ENCODE data around the gene LSR. TPM values are rescaled to one million over a fixed set of nuclear protein-coding genes. Genes with fewer than 3 reads are reported as not detected.

The LSR gene
- total RNA-seq, 4 donors from 2014 or later = 5.1 to 19.2 (median 10.8) TPM

DNA sequence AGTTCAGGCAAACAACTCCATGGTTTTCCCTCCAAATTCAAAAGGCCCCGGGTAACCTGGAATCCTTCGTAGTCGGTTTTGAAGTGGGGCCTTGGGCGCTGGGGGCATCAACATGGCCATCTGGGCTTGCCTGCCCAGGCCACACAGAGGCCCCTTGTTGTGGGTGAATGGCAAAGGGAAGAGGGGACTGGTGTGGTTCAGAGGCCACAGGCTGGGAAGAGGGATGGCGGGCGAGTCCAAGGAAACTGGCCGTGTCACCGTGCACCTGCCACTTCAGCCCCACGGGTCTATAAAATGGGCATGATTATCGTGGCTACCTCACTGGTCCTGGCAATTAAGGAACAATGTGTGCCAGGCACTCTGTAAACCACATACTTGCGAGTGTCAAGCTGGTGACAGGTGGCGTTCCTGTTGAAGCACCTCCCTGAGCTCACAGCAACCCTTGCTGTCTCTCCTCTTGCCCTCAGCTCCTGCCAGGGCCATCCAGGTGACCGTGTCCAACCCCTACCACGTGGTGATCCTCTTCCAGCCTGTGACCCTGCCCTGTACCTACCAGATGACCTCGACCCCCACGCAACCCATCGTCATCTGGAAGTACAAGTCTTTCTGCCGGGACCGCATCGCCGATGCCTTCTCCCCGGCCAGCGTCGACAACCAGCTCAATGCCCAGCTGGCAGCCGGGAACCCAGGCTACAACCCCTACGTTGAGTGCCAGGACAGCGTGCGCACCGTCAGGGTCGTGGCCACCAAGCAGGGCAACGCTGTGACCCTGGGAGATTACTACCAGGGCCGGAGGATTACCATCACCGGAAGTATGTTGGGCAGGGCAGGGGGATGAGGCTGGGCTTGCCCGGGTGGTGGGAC lies 1.3 kb downstream of the LSR start:
- intact Hi-C loops (cut with DNase I) = no loop called here
- 82% methylated on average over 31 of the region's 34 CpGs for WGBS
- H3K4me1 ChIP-seq = peaks cover 11 to 23% (median 22%) of the 10 kb centered on the region in 4 donors
- H3K27me3 ChIP-seq = peaks cover 0 to 90% (median 17%) of the 10 kb centered on the region in 4 donors
- TF ChIP-seq EP300 (IDR thresholded peaks at IDR 0.05) (no peak), POLR2A (IDR thresholded peaks at IDR 0.05; ENCODE audit: low read depth) (no peak), POLR2AphosphoS5 (IDR thresholded peaks at IDR 0.05) (no peak)
- TF ChIP-seq, protein P1, sequence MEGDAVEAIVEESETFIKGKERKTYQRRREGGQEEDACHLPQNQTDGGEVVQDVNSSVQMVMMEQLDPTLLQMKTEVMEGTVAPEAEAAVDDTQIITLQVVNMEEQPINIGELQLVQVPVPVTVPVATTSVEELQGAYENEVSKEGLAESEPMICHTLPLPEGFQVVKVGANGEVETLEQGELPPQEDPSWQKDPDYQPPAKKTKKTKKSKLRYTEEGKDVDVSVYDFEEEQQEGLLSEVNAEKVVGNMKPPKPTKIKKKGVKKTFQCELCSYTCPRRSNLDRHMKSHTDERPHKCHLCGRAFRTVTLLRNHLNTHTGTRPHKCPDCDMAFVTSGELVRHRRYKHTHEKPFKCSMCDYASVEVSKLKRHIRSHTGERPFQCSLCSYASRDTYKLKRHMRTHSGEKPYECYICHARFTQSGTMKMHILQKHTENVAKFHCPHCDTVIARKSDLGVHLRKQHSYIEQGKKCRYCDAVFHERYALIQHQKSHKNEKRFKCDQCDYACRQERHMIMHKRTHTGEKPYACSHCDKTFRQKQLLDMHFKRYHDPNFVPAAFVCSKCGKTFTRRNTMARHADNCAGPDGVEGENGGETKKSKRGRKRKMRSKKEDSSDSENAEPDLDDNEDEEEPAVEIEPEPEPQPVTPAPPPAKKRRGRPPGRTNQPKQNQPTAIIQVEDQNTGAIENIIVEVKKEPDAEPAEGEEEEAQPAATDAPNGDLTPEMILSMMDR (IDR thresholded peaks at IDR 0.05) = no peak
- H3K4me3 ChIP-seq = peak overlapping the region; percentile 49 to 62 (median 51)
- H3K9me3 ChIP-seq = peaks cover 0 to under 1% (median 0%) of the 10 kb centered on the region in 4 donors
- peak; percentile 85 for DNase-seq (ENCODE audit: extremely low spot score)
- peak overlapping the region in 1 of 4 donors; percentile 60 for H3K27ac ChIP-seq (replicated peaks in 1 of 4)
- H3K36me3 ChIP-seq = no peaks in the 10 kb centered on the region

DNA sequence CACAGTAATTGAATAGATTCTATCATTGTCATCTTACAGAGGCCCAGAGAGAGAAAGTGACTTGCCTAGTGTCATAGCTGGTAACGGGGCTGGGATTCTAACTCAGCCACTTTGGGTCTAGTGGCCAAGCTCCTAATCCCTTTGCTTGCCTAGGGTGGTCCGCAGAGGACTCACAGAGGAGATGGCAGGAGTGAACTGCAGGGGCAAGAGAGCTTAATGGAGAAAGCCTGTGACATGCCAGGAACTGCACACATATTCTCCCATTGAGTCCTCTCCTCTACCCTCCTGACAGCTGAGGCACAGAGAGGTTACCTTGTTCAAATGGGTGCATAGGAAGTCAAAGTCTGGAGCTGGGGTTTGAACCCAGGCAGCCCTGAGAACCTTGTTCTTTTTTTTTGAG lies 2.7 kb downstream of the LSR start:
- H3K4me1 ChIP-seq = peaks cover 15 to 26% (median 23%) of the 10 kb centered on the region in 4 donors
- peaks cover 0 to 86% (median 17%) of the 10 kb centered on the region in 4 donors for H3K27me3 ChIP-seq
- intact Hi-C loops (cut with DNase I) = no loop called here
- H3K4me3 ChIP-seq = no peak overlapping the region
- H3K36me3 ChIP-seq = no peaks in the 10 kb centered on the region
- DNase-seq (ENCODE audit: extremely low spot score) = peak; percentile 79
- TF ChIP-seq POLR2A (IDR thresholded peaks at IDR 0.05; ENCODE audit: low read depth) = no peak
- TF ChIP-seq EP300 (IDR thresholded peaks at IDR 0.05) = no peak
- no peak for TF ChIP-seq POLR2AphosphoS5 (IDR thresholded peaks at IDR 0.05)
- TF ChIP-seq, protein P1 (IDR thresholded peaks at IDR 0.05) = no peak
- H3K27ac ChIP-seq (replicated peaks in 1 of 4) = no peak overlapping the region
- H3K9me3 ChIP-seq = no peaks in the 10 kb centered on the region
- 67% methylated on average over 2 of the region's 2 CpGs for WGBS

DNA sequence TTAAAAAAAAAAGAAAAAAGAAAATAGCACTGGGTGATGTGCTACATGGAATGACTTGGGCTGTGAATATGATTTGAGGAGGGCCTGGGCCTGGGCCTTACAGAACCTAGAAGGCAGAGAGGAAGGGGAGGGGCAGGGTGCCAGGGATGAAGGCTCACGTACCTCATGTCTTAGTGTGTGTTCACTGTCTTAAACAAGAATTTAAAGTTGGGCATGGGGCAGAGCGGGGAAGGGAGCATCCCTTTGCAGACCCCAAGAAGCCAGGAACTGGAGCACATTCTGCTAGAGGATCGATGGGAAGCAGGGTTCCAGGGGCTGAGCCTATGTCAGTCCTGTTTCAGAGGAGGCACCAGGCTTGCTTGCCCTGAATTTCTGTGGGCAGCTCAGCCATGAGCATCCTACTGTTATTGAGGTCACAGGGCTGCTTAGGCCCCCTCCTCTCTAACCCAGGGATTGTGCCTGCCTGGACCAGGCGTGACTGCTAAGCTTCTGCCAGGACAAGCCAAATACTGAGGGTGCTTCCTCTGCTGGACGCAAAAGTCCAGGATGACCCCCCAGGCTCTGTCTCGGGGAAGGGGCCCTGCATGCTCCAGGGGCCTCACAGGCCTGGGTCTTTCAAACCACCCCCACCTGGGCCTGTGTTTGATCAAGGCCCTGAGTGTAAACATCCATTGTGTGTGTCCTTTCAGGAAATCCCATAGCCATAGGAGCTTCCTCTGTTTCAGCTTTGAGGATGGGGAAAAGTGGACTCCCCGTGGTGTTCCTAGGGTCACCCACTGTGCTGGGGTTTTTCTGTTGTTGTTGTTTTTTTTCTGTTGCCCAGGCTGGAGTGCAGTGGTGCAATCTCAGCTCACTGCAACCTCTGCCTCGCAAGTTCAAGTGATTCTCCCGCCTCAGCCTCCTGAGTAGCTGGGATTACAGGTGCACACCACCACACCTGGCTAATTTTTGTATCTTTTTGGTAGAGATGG lies 4.8 kb downstream of the LSR start:
- H3K4me1 ChIP-seq = peaks cover 10 to 15% (median 13%) of the 10 kb centered on the region in 4 donors
- peaks cover 0 to 79% (median 10%) of the 10 kb centered on the region in 4 donors for H3K27me3 ChIP-seq
- H3K9me3 ChIP-seq = no peaks in the 10 kb centered on the region
- peak overlapping the region in 2 of 4 donors; percentile 25 to 48 for H3K27ac ChIP-seq (replicated peaks in 1 of 4)
- DNase-seq (ENCODE audit: extremely low spot score) = peak; percentile 78
- TF ChIP-seq EP300 (IDR thresholded peaks at IDR 0.05) = no peak
- TF ChIP-seq, protein P1 (IDR thresholded peaks at IDR 0.05) = no peak
- no peak for TF ChIP-seq POLR2AphosphoS5 (IDR thresholded peaks at IDR 0.05)
- TF ChIP-seq POLR2A (IDR thresholded peaks at IDR 0.05; ENCODE audit: low read depth) = no peak
- intact Hi-C loops (cut with DNase I) = no loop called here
- H3K4me3 ChIP-seq = no peak overlapping the region
- WGBS = 90% methylated on average over 8 of the region's 9 CpGs
- no peaks in the 10 kb centered on the region for H3K36me3 ChIP-seq

DNA sequence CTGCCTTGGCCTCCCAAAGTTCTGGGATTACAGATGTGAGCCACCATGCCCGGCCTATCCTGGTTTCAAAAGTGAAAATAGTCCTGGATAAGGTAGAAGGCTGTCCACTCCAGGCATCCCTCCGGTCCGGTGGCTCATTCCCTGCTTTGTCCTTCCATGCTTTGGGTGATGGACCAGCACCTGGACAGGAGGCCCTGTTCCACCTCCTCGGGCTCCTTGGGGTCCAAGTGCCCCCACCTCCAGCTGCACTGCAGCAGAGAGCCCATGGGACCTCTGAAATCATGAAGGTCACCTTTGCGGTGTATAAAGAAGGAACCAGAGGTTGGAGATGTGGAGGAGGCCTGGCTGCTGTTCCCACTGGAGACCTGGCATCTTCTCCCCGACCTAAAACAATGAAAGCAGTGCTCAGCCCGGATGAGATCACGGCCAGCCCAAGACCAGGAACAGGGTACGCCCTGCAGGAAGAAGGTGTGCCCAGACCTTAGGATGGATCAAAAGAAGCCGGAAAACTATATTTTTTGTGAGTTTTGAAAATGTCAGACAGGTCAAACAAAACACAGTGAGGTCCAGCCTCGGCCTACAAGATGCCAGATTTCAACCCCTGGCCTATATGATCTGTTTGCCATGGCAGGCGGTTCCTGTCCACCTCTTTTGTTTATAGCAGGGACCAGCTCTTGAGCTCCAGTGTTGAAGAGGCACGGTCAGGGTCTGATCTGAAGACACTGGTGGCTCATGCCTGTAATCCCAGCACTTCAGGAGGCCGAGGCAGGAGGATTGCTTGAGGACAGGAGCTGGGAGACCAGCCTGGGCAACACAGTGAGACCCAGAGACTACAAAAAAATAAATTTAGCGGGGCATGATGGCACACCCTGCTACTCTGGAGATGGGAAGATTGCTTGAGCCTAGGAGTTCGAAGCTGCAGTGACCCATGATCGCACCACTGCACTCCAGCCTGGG lies 5.8 kb downstream of the LSR start:
- no peak overlapping the region for H3K4me3 ChIP-seq
- H3K27ac ChIP-seq (replicated peaks in 1 of 4) = peak overlapping the region in 2 of 4 donors; percentile 25 to 48
- no peaks in the 10 kb centered on the region for H3K36me3 ChIP-seq
- TF ChIP-seq POLR2AphosphoS5 (IDR thresholded peaks at IDR 0.05) = peak in 1 of 2 donors; percentile 40
- TF ChIP-seq POLR2A (IDR thresholded peaks at IDR 0.05; ENCODE audit: low read depth) = no peak
- H3K9me3 ChIP-seq = no peaks in the 10 kb centered on the region
- intact Hi-C loops (cut with DNase I) = no loop called here
- H3K4me1 ChIP-seq = peaks cover 0 to 7% (median 6%) of the 10 kb centered on the region in 4 donors
- 90% methylated on average over 17 of the region's 17 CpGs for WGBS
- DNase-seq (ENCODE audit: extremely low spot score) = peak; percentile 75
- H3K27me3 ChIP-seq = peaks cover 0 to 68% (median under 1%) of the 10 kb centered on the region in 4 donors

All from esophagus muscularis mucosa (tissue), 4 donors.